HEK293 (cell line): ENCODE data around the gene CIRBP.

Source experiments
- CTCF ChIA-PET: fragments of 350-600 bp; formaldehyde crosslinking; extraction: SDS; loops from one replicate; lab custom pipeline; 2021; ENCODE audit warnings: antibody characterized with exemption; lab: Yijun Ruan, JAX
- POLR2A ChIA-PET: fragments of 300-600 bp; formaldehyde crosslinking; extraction: SDS; loops from one replicate; lab custom pipeline; 2020; ENCODE audit warnings: antibody characterized with exemption, inconsistent platforms; lab: Yijun Ruan, JAX
- H3K27ac ChIP-seq: fragments of 200-500 bp; sonication (Bioruptor generic); 2 replicates; pipeline ENCODE4 v1.5.1; 2014; ENCODE audit warnings: low read depth, low read length, control low read depth, inconsistent platforms; ENCODE audit errors: extremely low read depth
- H3K36me3 ChIP-seq, 2 experiments: fragments of 200-500 bp in 1 of 2; sonication (Bioruptor generic) in 1 of 2; 1 replicate in 1 of 2; 2 replicates in 1 of 2; pipeline ENCODE4 v1.5.1; 2014 to 2017; ENCODE audit warnings: inconsistent platforms in 2 of 2, low read length in 2 of 2; ENCODE audit not compliant: control insufficient read depth in 2 of 2, insufficient read depth in 1 of 2
- H3K4me1 ChIP-seq: fragments of 200-500 bp; sonication (Bioruptor generic); 2 replicates; pipeline ENCODE4 v1.5.1; 2014; ENCODE audit warnings: mild to moderate bottlenecking, low read length, inconsistent platforms; ENCODE audit not compliant: control insufficient read depth, insufficient read depth
- H3K4me3 ChIP-seq: 2 replicates; pipeline ENCODE4 v1.5.1; 2011; ENCODE audit warnings: low read depth, mild to moderate bottlenecking, control low read depth, low read length, moderate library complexity
- H3K9me3 ChIP-seq: fragments of 200-500 bp; sonication (Bioruptor generic); 2 replicates; pipeline ENCODE4 v1.5.1; 2014; ENCODE audit warnings: low read depth, low read length, inconsistent platforms; ENCODE audit not compliant: control insufficient read depth, insufficient read depth
- BCL11A ChIP-seq: fragments of 450-650 bp; formaldehyde crosslinking; IDR thresholded peaks from 2 replicates; pipeline ENCODE4 v1.5.1; 2016; ENCODE audit warnings: low read depth, missing biosample characterization, missing genetic modification characterization
- BCL11B ChIP-seq: fragments of 450-650 bp; formaldehyde crosslinking; IDR thresholded peaks from 2 replicates; pipeline ENCODE4 v1.5.1; 2016; ENCODE audit warnings: low read depth, missing biosample characterization, missing genetic modification characterization
- GLIS1 ChIP-seq: fragments of 450-650 bp; formaldehyde crosslinking; IDR thresholded peaks from 2 replicates; pipeline ENCODE4 v1.5.1; 2016; ENCODE audit warnings: missing biosample characterization, missing genetic modification characterization
- HOXC10 ChIP-seq: sonication (generic); formaldehyde crosslinking; IDR thresholded peaks from 2 replicates; pipeline ENCODE4 v1.8.1; 2023; ENCODE audit warnings: mild to moderate bottlenecking, missing genetic modification reagents
- KLF8 ChIP-seq: fragments of 450-650 bp; formaldehyde crosslinking; IDR thresholded peaks from 2 replicates; pipeline ENCODE4 v1.5.1; 2016; ENCODE audit warnings: missing biosample characterization, missing genetic modification characterization
- OSR2 ChIP-seq: fragments of 450-650 bp; formaldehyde crosslinking; IDR thresholded peaks from 2 replicates; pipeline ENCODE4 v1.5.1; 2016; ENCODE audit warnings: missing biosample characterization, missing genetic modification characterization
- PATZ1 ChIP-seq: fragments of 450-650 bp; formaldehyde crosslinking; IDR thresholded peaks from 2 replicates; pipeline ENCODE4 v1.5.1; 2016; ENCODE audit warnings: missing biosample characterization, missing genetic modification characterization
- SCRT2 ChIP-seq: fragments of 450-650 bp; formaldehyde crosslinking; IDR thresholded peaks from 2 replicates; pipeline ENCODE4 v1.5.1; 2016; ENCODE audit warnings: missing biosample characterization, missing genetic modification characterization
- TRIM28 ChIP-seq: IDR thresholded peaks from 2 replicates; pipeline ENCODE4 v1.6.1; 2011; ENCODE audit warnings: low read length, control low read depth, borderline replicate concordance
- WT1 ChIP-seq: fragments of 450-650 bp; formaldehyde crosslinking; IDR thresholded peaks from 2 replicates; pipeline ENCODE4 v1.5.1; 2016; ENCODE audit warnings: missing biosample characterization, missing genetic modification characterization
- ZFP69B ChIP-seq: fragments of 450-650 bp; formaldehyde crosslinking; IDR thresholded peaks from 2 replicates; pipeline ENCODE4 v1.5.1; 2016; ENCODE audit warnings: missing biosample characterization, missing genetic modification characterization
- ZNF157 ChIP-seq: fragments of 450-650 bp; formaldehyde crosslinking; IDR thresholded peaks from 2 replicates; pipeline ENCODE4 v1.5.1; 2016; ENCODE audit warnings: missing biosample characterization, missing genetic modification characterization
- ZNF2 ChIP-seq: fragments of 450-650 bp; formaldehyde crosslinking; IDR thresholded peaks from 2 replicates; pipeline ENCODE4 v1.5.1; 2016; ENCODE audit warnings: missing biosample characterization, missing genetic modification characterization
- ZNF311 ChIP-seq: fragments of 450-650 bp; formaldehyde crosslinking; IDR thresholded peaks from 2 replicates; pipeline ENCODE4 v1.5.1; 2017; ENCODE audit warnings: missing biosample characterization, missing genetic modification characterization, borderline replicate concordance
- ZNF354C ChIP-seq: fragments of 450-650 bp; formaldehyde crosslinking; IDR thresholded peaks from 2 replicates; pipeline ENCODE4 v1.5.1; 2016; ENCODE audit warnings: missing biosample characterization, missing genetic modification characterization, low read depth, borderline replicate concordance
- ZNF561 ChIP-seq: fragments of 450-650 bp; IDR thresholded peaks from 2 replicates; pipeline ENCODE4 v1.5.1; 2018; ENCODE audit warnings: missing biosample characterization, missing genetic modification characterization, borderline replicate concordance
- ZNF596 ChIP-seq: fragments of 450-650 bp; IDR thresholded peaks from 2 replicates; pipeline ENCODE4 v1.5.0; 2018; ENCODE audit warnings: missing biosample characterization, mild to moderate bottlenecking, missing genetic modification characterization, moderate library complexity
- ZNF600 ChIP-seq: fragments of 450-650 bp; formaldehyde crosslinking; IDR thresholded peaks from 2 replicates; pipeline ENCODE4 v1.5.1; 2016; ENCODE audit warnings: missing biosample characterization, missing genetic modification characterization
- ZNF747 ChIP-seq: fragments of 450-650 bp; formaldehyde crosslinking; IDR thresholded peaks from 2 replicates; pipeline ENCODE4 v1.5.1; 2016; ENCODE audit warnings: missing biosample characterization, missing genetic modification characterization
- ZNF76 ChIP-seq: fragments of 450-650 bp; formaldehyde crosslinking; IDR thresholded peaks from 2 replicates; pipeline ENCODE4; 2016; ENCODE audit warnings: low read depth, missing biosample characterization, missing genetic modification characterization, borderline replicate concordance
- ZNF837 ChIP-seq: fragments of 450-650 bp; formaldehyde crosslinking; IDR thresholded peaks from 2 replicates; pipeline ENCODE4 v1.5.1; 2016; ENCODE audit warnings: missing biosample characterization, missing genetic modification characterization
- ZSCAN16 ChIP-seq: fragments of 450-650 bp; formaldehyde crosslinking; IDR thresholded peaks from 2 replicates; pipeline ENCODE4 v1.5.1; 2016; ENCODE audit warnings: missing biosample characterization, missing genetic modification characterization
- ZSCAN18 ChIP-seq: fragments of 450-650 bp; formaldehyde crosslinking; IDR thresholded peaks from 2 replicates; pipeline ENCODE4 v1.5.1; 2016; ENCODE audit warnings: missing biosample characterization, missing genetic modification characterization
- ZSCAN5A ChIP-seq: fragments of 450-650 bp; formaldehyde crosslinking; IDR thresholded peaks from 2 replicates; pipeline ENCODE4 v1.5.1; 2016; ENCODE audit warnings: missing biosample characterization, missing genetic modification characterization

The CIRBP gene

GRCh38 chr19:1254081-1254527 lies 15.0 kb upstream of the CIRBP start:
- Histone ChIP-seq H3K4me3 (no peak overlapping the region; the same call in 1 of the 2 replicates), H3K36me3 (peaks cover 21 to 58% of the 10 kb centered on the region in 2 experiments), H3K4me1 (peaks cover 19% of the 10 kb centered on the region), H3K27ac (peak overlapping the region; percentile 100; the same call in 1 of the 2 replicates), H3K9me3 (no peaks in the 10 kb centered on the region)
- TF ChIP-seq ZSCAN5A (tag by site-specific recombination) = no peak
- TF ChIP-seq ZNF747 (tag by site-specific recombination) = no peak
- no peak for TF ChIP-seq ZNF596 (tag by site-specific recombination)
- TF ChIP-seq ZNF76 = no peak
- TF ChIP-seq ZSCAN18 (tag by site-specific recombination) = no peak
- no peak for TF ChIP-seq ZFP69B (tag by site-specific recombination)
- TF ChIP-seq ZNF561 (tag by site-specific recombination) = no peak
- TF ChIP-seq ZNF354C (tag by site-specific recombination) = no peak
- TF ChIP-seq ZSCAN16 (tag by site-specific recombination) = no peak
- POLR2A ChIA-PET = interaction anchor here (1.7 to 10.8 kb wide), 3 partner anchors 10 to 19 kb away, joined by 5 to 407 read pairs (median 20); partner anchors contain the start of gene CIRBP
- CTCF ChIA-PET = interaction anchor here (0.6 to 2.7 kb wide), 4 partner anchors 10 to 626 kb away, joined by 3 to 13 read pairs (median 12); partner anchors contain the start of gene CIRBP

GRCh38 chr19:1254530-1255185 lies 14.5 kb upstream of the CIRBP start:
- CTCF ChIA-PET = interaction anchor here (0.6 to 1.0 kb wide), 3 partner anchors 10 to 38 kb away, joined by 3 to 9 read pairs (median 6); no protein-coding TSS in a partner anchor
- H3K4me3 ChIP-seq = no peak overlapping the region

GRCh38 chr19:1255186-1256161 lies 13.7 kb upstream of the CIRBP start:
- H3K36me3 ChIP-seq = peaks cover 21 to 58% of the 10 kb centered on the region in 2 experiments
- ChIA-PET POLR2A (interaction anchor here (0.6 to 10.8 kb wide), 6 partner anchors 11 to 466 kb away, joined by 3 to 407 read pairs (median 4); partner anchors contain the start of genes CBARP, CIRBP and FAM174C), CTCF (interaction anchor here (0.6 to 1.3 kb wide), 6 partner anchors 11 to 37 kb away, joined by 3 to 9 read pairs (median 6); no protein-coding TSS in a partner anchor)
- peaks cover 19% of the 10 kb centered on the region for H3K4me1 ChIP-seq
- no peaks in the 10 kb centered on the region for H3K9me3 ChIP-seq
- H3K4me3 ChIP-seq = no peak overlapping the region
- peak overlapping the region; percentile 100 for H3K27ac ChIP-seq
- TF ChIP-seq KLF8 (tag by site-specific recombination) = peak; percentile 12; the same call in 1 of the 2 replicates
- no peak for TF ChIP-seq ZNF837 (tag by site-specific recombination)
- no peak for TF ChIP-seq ZNF2 (tag by site-specific recombination)
- TF ChIP-seq WT1 (tag by site-specific recombination) = 0 out of 2 replicates have a peak, but pooled peaks have one; percentile 37
- no peak for TF ChIP-seq OSR2
- no peak for TF ChIP-seq HOXC10 (CRISPR knock-in tag)
- no peak for TF ChIP-seq ZNF600 (tag by site-specific recombination)
- no peak for TF ChIP-seq ZNF157
- TF ChIP-seq PATZ1 (tag by site-specific recombination) = peak; percentile 55
- 0 out of 2 replicates have a peak, but pooled peaks have one; percentile 9 for TF ChIP-seq BCL11A (tag by site-specific recombination)
- TF ChIP-seq ZNF311 = no peak
- TF ChIP-seq GLIS1 (tag by site-specific recombination) = peak; percentile 24; the same call in 1 of the 2 replicates
- peak; percentile 66; the same call in 1 of the 2 replicates for TF ChIP-seq BCL11B (tag by site-specific recombination)

More at GRCh38 chr19:1254530-1255185, 14.5 kb upstream of the CIRBP start:
- Histone ChIP-seq H3K27ac (peak overlapping the region; percentile 100), H3K9me3 (no peaks in the 10 kb centered on the region), H3K4me1 (peaks cover 19% of the 10 kb centered on the region), H3K36me3 (peaks cover 21 to 58% of the 10 kb centered on the region in 2 experiments)
- TF ChIP-seq WT1 (tag by site-specific recombination) (peak; percentile 12; the same call in 1 of the 2 replicates), TRIM28 (no peak), SCRT2 (tag by site-specific recombination) (no peak), BCL11B (tag by site-specific recombination) (peak; percentile 96), BCL11A (tag by site-specific recombination) (peak; percentile 98)
- POLR2A ChIA-PET = interaction anchor here (0.6 to 10.8 kb wide), 3 partner anchors 12 to 19 kb away, joined by 4 to 407 read pairs (median 5); partner anchors contain the start of genes CBARP and CIRBP
